CD4-positive, alpha-beta T cell treated with Interleukin-2 at 100 ng/mL for 4 hours (primary cell): ENCODE results near the gene GRIA1.

Source experiments
- DNase-seq: peaks from one replicate; pipeline ENCODE4 v3.0.0-alpha.2; 2020; ENCODE audit warnings: low spot score

GRIA1 gene

GRCh38 chr5:153551537-153552079 is 61.1 kb downstream of the GRIA1 start:
- no peak for DNase-seq

GRCh38 chr5:153552886-153553285 is 62.4 kb downstream of the GRIA1 start:
- no peak for DNase-seq

- DNase-seq, result no peak
Measured at GRCh38 chr5:153555420-153556114, 65.1 kb downstream of the GRIA1 start.

GRCh38 chr5:153558957-153559356 is 68.5 kb downstream of the GRIA1 start:
- DNase-seq, result no peak

GRCh38 chr5:153559926-153560325 is 69.5 kb downstream of the GRIA1 start:
- no peak for DNase-seq

GRCh38 chr5:153562189-153562588 is 71.7 kb downstream of the GRIA1 start:
- DNase-seq, result no peak

GRCh38 chr5:153565822-153566221 is 75.4 kb downstream of the GRIA1 start:
- DNase-seq, result no peak

DNA sequence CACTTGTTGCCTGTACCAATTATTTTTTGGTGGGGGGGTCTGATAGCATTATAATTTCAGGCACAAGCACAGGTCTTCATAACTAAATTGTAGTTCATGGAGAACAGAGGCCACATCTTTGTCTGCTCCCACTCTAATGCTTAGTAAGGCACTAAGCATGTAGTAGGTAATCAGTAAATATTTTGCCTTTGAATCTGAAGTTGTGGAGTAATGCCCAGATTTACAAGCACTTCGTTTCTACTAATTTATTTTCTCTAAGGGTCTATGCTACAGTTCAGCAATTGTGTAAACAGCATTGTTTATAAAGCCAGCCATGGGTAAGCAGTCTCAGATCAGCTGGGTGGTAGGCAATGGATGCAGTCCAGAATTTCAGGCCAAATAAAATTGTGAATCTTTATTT is 78.6 kb downstream of the GRIA1 start:
- DNase-seq, result no peak

- DNase-seq, result no peak
Measured at GRCh38 chr5:153571162-153571561, 80.7 kb downstream of the GRIA1 start.

DNA sequence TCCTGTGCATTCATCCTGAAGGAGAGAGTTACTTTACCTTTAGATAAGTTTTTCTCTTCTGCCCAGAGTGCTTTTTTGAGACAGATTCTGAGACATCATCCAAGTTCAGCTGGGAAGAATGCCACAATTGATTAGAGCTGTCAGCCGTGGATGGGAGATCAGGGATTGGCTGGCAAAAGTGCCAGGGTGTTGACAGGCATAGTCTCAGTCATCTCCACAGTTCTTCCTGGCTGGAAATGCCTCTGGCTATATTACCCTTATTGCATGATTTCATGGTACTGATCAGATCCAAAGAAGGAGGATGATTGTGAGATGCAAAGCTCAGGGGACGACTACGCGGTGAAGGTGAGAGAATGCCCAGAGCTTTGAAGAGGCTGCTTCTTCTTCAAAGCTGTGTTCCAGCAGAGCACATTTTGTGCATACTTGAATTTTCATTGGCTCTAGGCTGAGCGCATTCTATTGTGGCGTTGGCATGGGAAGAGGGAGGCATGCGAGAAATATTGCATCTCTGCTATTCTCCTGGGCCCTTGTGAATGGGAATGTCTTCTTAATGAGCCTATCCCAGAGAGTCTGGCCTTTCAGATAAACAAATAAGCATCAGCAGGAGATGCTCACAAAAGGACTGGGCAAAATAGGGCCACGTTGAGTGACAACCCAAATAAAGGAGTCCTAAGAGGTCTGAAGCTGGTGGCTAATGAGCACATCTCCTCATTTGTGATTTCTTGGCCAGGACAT is 82.1 kb downstream of the GRIA1 start:
- no peak for DNase-seq

GRCh38 chr5:153573326-153574033 is 83.0 kb downstream of the GRIA1 start:
- DNase-seq, result no peak

DNA sequence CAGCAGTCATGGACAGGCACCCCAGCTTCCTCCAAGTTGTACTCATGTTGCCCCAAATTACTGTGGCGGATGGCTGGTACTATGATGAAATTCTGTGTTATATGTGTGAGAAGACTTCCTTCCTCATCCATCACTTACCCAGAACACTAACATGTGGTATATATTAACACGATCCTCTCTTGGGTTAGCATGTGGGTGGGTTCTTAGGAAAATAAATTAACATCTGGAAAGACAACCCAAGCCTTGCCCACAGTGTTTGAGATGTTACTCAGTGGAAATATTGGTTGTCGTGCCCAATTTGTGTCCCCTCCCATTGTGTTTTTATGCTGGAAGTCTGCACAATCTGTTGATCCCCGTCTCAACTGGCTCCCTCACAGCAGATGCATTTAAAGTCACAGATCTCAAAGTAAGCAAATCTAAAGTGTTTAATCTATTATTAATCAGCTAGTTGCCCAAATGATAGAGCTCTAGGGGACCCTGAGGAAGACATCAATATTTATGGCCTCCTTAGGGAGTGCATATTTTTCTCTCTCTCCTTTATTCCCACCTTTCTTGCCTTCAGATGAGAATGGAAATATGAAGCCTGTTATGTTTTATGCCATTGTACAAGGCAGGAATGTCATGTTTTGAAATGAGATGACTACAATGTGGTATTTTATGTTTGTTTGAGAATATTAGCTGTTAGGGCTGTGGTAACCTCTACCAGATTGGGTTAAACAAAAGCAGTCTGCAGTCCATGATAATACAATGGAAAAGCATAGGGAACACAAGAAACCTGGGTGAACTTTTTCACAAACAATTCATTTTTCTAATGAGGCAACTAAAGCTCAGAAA is 93.9 kb downstream of the GRIA1 start:
- no peak for DNase-seq

- DNase-seq, result no peak
Measured at GRCh38 chr5:153584960-153585359, 94.5 kb downstream of the GRIA1 start.

DNA sequence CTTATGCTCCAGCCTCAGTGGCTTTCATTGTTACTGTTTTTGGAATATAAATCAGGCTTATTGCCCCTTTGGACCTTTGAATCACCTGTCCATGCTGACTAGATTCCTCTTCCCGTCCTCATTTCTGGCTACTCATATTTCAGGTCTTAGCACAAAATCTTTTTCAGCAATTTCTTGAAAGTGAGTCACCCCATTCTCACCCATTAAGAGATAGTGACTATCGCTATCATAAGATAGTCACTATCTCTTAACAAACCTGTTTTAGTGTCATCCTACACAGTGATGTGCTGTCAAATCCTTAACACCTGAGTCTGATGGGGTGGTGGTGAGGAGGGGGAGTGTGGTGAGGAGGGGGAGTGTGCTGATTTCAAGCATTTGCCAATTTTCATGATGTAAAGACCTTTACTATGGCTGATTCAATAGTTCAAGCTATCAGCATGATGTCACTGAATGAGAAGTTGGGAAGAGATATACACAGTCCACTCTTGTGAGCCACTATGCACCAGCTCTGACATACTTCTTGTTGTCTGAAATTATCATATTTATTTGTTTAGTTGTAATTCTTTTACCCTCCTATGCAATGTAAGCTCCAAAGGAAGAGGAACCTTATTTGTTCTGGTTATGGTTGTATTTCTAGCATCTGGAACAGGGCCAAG is 95.3 kb downstream of the GRIA1 start:
- DNase-seq, result no peak

DNA sequence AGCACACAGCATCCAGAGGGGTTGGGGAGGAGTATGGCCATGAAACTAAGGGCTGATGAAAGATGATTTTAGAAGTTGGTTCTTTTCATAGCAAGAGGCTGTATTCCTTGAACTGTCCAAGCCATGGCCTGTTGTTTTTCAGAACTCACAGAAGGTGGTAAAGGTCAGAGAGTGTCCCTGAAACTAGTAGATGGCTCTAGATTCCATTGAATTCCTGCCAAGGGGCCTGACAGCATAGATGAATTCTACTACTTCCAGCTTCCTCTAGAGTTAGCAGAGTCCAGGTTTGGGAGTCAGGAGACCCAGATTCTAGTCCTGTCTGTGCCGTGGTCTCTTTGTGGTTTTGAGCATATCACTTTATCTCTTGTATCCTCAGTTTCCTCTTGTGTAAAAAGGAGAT is 101.6 kb downstream of the GRIA1 start:
- DNase-seq, result no peak

DNA sequence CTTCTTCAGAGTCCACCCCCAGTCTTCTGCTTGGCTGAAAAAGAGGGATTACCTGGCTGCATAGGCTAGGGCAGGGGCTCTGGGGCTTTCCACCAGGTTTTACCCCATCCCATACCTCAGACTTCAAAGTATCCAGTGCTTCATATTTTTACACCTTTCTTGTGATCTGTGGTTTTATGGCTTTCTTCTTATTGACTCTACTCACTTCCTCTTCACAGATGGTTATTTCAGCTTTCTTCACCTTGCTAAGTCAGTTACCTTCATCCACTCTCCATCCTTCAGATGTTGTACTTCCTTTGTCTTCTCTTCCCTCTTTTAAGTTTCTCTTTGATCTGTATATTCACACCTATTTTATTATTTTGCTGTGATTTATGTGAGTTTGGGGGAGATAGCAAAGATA is 104.3 kb downstream of the GRIA1 start:
- no peak for DNase-seq

- no peak for DNase-seq
Measured at GRCh38 chr5:153598099-153598498, 107.6 kb downstream of the GRIA1 start.

DNA sequence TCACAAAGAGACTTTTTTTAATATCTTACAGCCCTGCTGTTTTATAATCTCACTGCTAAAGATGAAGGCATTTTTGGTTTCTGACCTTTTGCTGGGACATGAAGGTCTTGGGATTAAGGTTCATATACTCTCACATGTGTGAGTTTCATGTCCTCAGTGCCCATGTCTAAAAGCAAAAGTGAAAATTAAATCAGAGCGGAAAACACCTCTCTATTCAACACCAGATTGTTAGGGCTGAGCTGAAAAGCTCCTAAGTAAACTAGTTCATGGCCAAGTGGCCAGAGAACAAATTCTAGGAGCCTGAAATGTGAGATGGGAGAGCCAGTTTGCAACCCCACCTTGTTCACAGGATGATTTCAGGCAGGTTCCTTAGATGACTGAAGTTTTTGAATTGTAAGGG is 110.9 kb downstream of the GRIA1 start:
- DNase-seq, result no peak

DNA sequence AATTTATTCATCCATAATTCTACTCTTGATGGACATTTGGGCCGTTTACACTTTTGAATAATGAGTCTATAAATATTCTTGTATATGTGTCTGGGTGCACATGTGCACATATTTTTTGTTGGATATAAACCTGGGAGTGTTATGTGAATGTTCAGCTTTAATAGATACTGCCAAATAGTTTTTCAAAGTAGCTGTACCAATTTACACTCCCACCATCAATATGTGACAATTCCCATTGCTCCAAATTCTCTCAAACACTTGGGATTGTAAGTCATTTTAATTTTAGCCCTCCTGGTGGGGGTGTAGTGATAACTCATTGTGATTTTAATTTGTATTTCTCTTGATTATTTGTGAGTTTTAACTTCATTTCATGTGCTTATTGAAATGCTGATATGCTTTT is 114.9 kb downstream of the GRIA1 start:
- DNase-seq, result no peak

DNA sequence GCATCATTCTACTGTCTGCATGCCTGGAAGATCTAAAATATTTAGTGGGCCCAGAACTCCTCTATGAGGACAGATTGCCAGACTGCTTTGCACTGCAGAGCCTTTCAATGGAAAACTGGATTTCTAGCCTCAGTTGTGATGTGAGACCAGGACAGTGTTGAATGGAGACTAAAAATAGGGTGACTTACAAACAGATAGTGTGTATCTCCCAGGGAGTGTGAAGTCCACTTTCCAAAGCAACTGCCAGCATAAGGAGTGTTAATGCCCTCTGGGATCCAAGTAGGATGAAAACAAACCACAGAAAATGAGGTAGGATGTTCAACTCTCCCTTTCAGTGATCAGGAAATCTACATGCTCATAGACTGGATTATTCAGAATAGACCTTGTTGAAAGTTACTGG is 119.5 kb downstream of the GRIA1 start:
- no peak for DNase-seq

GRCh38 chr5:153610811-153611210 is 120.3 kb downstream of the GRIA1 start:
- DNase-seq, result no peak
